GM19193 (cell line): ENCODE results near the gene NDFIP2.

Source experiments
- POLR2A ChIP-seq: IDR thresholded peaks from 4 replicates; pipeline ENCODE4 v1.6.1; 2011; ENCODE audit not compliant: insufficient read depth, insufficient read length; ENCODE audit errors: extremely low read depth

Gene NDFIP2

GRCh38 chr13:79456051-79456450 lies 24.9 kb upstream of the NDFIP2 start:
- no peak for TF ChIP-seq POLR2A

DNA sequence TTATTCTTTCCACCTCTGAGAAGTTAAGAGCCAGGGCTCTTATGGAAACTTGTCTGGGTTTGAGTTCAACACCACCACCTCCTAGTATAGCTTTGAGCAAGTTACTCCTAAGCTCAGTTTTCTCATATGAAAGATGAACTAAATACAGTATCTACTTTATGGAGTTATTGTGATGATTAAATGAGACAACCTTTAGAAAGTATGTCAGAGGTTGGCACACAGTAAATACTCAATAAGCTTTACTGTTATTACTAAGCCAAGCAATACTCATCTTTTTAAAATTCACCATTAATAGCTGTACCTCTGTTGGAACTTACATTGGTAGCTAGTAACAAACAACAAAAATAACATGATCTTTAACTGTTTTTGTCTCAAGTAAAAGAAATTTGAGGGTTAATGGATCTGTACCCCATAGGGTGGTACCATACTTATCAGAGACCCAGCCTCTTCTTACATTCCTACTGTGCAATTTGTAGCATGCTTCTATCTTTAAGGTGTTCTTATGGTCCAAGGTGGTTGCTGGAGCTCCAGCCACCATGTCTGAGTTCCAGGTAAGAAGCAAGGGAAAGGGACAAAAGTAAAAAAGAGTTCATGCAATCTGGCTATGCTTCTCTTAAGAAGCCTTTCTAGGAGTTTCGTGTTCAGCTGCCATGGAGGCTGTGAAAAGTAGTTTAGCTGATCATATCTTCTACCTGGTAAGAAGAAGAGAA lies 24.1 kb upstream of the NDFIP2 start:
- TF ChIP-seq POLR2A, result no peak

DNA sequence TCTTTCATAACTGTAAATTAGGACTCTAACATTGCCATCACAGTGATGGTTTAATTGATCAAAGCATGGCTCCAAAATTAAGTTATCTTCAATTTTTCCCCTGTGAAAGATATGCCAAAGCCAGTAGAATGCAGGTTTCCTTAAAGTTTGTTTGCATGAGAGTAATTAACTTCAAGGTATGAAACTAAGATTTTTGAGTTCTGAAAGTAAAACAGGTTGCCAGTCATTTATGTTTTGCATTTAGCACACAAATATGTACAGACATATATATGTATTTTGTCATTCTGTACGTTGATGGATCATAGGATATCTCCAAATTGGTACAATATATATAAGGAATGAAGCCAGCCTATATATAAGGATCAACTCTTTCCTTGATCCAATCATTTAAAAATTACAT lies 23.6 kb upstream of the NDFIP2 start:
- TF ChIP-seq POLR2A, result no peak

DNA sequence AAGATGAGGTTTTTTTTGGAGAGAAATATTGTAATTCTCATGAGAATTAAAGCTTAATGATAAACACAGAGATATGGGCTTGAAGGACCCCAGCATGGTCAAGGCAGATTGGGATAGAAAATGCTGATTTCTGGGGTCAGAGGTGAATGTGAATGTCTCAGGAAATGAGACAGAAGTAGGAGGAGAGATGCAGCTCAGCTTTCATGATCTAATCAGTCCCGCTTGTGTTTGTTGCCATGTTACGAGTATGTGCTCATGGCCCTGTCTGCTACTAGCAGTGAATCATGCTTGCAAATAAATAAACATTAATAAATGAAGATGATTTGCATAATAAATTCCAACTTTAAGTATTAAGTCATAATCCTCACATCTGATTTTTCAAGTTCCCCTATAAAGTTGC lies 23.0 kb upstream of the NDFIP2 start:
- no peak for TF ChIP-seq POLR2A

GRCh38 chr13:79458436-79458835 lies 22.5 kb upstream of the NDFIP2 start:
- TF ChIP-seq POLR2A, result no peak

GRCh38 chr13:79459906-79460305 lies 21.0 kb upstream of the NDFIP2 start:
- TF ChIP-seq POLR2A, result no peak

- no peak for TF ChIP-seq POLR2A
Observed at GRCh38 chr13:79462895-79463294, 18.1 kb upstream of the NDFIP2 start.

GRCh38 chr13:79463604-79464003 lies 17.4 kb upstream of the NDFIP2 start:
- no peak for TF ChIP-seq POLR2A

DNA sequence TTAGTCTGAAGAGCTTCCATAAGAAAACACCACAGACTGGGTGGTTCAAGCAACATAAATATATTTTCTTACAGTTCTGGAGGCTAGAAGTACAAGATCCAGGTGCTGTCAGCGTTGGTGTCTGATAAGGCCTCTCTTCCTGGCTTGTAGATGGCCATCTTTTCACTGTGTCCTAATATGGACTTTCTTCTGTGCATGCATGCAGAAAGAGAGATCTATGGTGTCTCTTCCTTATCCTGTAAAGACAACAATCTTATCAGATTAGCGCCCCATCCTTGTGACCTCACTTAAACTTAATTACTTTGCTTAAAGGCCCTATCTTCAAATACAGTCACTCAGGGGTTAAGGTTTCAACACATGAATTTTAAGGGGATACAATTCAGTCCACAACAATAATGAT lies 14.1 kb upstream of the NDFIP2 start:
- TF ChIP-seq POLR2A, result no peak

GRCh38 chr13:79468402-79468801 lies 12.6 kb upstream of the NDFIP2 start:
- no peak for TF ChIP-seq POLR2A

DNA sequence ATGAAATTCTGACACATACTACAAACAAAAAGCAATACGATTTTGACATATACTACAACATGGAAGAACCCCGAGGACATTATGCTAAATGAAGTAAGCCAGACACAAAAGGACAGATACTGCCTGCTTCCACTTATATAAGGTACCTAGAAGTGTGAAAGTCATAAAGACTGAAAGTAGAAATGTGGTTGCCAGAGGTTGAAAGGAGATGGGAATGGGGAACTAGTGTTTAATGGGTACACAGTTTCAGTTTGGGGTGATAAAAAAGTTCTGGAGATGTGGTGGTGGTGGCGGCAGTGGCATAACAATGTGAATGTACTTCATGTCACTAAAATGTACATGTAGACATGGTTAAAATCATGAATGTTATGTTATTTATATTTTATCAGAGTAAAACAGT lies 12.1 kb upstream of the NDFIP2 start:
- no peak for TF ChIP-seq POLR2A

DNA sequence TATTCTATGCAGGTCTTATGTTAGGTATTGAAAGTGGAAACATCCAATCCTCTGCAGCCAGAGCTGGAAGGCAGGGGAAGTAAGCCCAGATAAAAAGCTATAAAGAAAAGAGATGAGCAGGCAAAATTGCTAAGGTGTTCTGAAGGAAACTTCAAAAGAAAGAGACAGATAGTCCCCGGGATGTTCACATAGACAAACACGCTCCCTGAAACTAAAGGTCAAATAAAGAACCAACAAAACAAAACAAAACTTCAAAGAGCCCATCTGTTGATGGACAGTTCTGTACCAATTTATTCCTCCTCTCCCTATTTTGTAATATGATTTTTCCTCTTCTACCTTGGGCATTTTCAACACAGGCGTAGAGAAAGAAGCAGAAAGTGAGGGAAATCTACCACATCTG lies 11.3 kb upstream of the NDFIP2 start:
- no peak for TF ChIP-seq POLR2A

DNA sequence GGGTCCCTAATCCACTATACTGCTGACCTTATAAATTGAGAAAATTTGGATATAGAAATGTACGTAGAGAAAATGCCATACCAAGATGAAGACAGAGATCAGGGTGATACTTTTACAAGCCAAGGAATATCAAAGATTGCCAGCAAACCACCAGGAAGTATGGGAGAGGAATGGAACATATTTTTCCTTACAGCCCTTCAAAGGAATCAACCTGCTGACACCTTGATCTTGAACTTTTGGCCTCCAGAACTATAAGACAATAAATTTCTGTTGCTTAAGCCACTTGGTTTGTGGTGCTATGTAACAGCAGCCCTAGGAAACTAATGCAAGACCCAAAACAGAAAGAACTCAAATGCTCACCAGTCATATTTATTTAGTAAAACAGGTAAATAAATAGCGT lies 10.3 kb upstream of the NDFIP2 start:
- TF ChIP-seq POLR2A, result no peak

DNA sequence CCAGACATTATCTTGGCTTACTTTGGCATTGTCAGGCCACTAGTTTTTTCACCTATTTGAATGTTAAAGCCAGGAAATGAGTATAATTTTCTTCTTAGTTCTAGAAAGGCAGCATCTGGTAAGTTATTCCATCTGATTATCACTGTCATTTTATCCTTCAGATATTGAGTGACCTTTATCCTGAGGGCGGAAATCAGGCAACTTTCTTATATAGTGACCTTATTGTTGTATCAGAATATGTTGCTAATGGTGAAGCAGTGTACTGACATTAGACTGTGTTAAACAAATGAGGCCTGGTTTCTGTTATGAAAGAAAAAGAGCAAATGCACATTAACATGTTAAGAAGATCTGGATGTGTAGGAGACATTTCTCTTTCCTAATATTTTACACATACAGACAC lies 5.4 kb upstream of the NDFIP2 start:
- TF ChIP-seq POLR2A, result no peak

DNA sequence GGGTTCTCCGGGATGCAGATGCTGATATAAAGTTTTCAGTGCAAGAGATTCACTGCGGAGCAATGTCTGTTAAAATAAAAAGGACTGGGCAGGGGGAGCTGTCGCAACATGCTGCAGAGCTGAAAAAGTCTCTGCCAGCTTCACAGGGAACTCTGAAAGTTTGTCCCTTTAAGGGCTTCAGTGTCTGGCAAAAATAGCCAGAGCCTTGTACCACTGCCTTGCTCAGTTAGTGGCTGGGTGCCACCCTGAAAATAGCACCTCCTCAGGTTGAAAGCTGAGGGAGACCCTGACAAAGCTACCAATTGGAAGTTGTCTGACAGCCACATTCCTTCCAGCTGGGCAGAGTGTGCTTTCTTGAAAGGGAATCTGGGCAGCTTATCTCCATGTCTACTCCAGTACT lies 3.0 kb upstream of the NDFIP2 start:
- no peak for TF ChIP-seq POLR2A

- no peak for TF ChIP-seq POLR2A
Observed at GRCh38 chr13:79479882-79480281, 1.1 kb upstream of the NDFIP2 start.

GRCh38 chr13:79481685-79482052 lies 714 bp downstream of the NDFIP2 start:
- TF ChIP-seq POLR2A, result no peak
